ENCODE measurements around the gene FNBP1L. TPM values are rescaled to one million over a fixed set of nuclear protein-coding genes. Genes with fewer than 3 reads are reported as not detected.

Gene FNBP1L
- total RNA-seq, 1 donor from 2014 or later, result 251 TPM

DNA sequence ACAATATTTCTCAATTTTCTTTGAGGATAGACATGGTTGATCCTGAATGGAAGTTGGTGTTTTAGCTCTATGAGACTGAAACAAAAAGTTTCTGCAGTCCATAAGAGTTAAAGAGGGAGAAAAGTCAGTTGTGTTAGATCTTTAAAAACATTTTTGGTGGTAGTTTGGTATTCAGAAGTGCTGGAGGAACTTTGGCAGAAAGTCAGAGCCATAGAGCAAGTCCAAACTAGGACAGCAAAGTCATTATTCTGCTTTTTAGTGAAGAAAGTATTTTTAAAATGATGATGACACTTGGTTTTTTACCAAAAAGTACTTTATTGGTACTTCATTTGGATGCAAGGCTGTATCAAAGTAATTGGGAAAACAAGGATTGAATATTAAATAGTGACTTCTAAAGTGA is 41.8 kb downstream of the FNBP1L start:
- no peak for TF ChIP-seq CTCF (IDR thresholded peaks at IDR 0.05; ENCODE audit: partially characterized antibody, unreplicated experiment)
- Mint-ChIP-seq H3K27me3 (ENCODE audit: unreplicated experiment) (no peaks in the 10 kb centered on the region), H3K4me3 (ENCODE audit: unreplicated experiment) (no peak overlapping the region), H3K27ac (ENCODE audit: unreplicated experiment) (no peak overlapping the region), H3K4me1 (ENCODE audit: low read depth, unreplicated experiment) (peaks cover 12% of the 10 kb centered on the region), H3K36me3 (ENCODE audit: unreplicated experiment) (no peaks in the 10 kb centered on the region), H3K9me3 (ENCODE audit: unreplicated experiment) (peaks cover 7% of the 10 kb centered on the region)
- no peak for DNase-seq

DNA sequence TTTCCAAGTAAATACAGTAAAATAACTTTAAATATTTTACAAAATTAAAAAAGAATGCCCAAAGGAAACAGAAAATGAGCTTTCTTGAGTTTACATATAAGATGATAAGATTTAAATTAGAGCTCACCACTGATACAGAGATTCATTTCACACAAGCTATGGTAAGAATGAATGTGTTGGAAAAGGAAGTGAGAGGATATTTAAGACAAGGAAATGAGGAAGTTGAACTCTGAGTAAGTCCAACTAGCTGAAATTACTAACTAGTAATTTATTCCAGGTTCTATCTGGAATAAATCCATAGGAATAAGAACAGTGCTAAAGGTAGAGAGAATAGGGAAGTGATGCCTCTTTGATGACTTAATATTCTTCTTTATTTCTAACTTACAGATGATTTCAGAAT is 42.4 kb downstream of the FNBP1L start:
- TF ChIP-seq CTCF (IDR thresholded peaks at IDR 0.05; ENCODE audit: partially characterized antibody, unreplicated experiment), result no peak
- H3K9me3 Mint-ChIP-seq (ENCODE audit: unreplicated experiment), result peaks cover 8% of the 10 kb centered on the region
- no peaks in the 10 kb centered on the region for H3K36me3 Mint-ChIP-seq (ENCODE audit: unreplicated experiment)
- H3K4me1 Mint-ChIP-seq (ENCODE audit: low read depth, unreplicated experiment), result peaks cover 12% of the 10 kb centered on the region
- H3K4me3 Mint-ChIP-seq (ENCODE audit: unreplicated experiment), result no peak overlapping the region
- H3K27ac Mint-ChIP-seq (ENCODE audit: unreplicated experiment), result no peak overlapping the region
- no peak for DNase-seq
- no peaks in the 10 kb centered on the region for H3K27me3 Mint-ChIP-seq (ENCODE audit: unreplicated experiment)

DNA sequence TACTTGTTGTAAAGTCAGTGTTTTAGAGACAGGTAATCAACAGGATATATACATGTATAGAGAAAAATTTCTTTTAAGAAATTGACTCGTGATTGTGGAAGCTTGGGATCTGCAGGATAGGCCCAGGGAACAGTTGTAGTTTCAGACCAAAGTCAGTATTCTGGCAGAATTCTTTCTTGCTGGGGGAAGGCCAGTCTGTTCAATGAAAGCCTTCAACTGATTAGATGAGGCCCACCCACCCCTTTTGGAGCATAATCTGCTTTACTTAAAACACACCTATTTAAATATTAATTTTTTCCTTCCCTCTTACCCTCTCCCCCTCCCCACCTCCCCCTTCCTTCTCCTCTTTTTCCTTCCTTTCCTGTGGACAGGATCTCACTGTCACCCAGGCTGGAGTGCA is 48.0 kb downstream of the FNBP1L start:
- H3K36me3 Mint-ChIP-seq (ENCODE audit: unreplicated experiment), result no peaks in the 10 kb centered on the region
- DNase-seq, result no peak
- peaks cover 11% of the 10 kb centered on the region for H3K9me3 Mint-ChIP-seq (ENCODE audit: unreplicated experiment)
- peaks cover 2% of the 10 kb centered on the region for H3K27me3 Mint-ChIP-seq (ENCODE audit: unreplicated experiment)
- H3K27ac Mint-ChIP-seq (ENCODE audit: unreplicated experiment), result no peak overlapping the region
- no peak for TF ChIP-seq CTCF (IDR thresholded peaks at IDR 0.05; ENCODE audit: partially characterized antibody, unreplicated experiment)
- peaks cover 14% of the 10 kb centered on the region for H3K4me1 Mint-ChIP-seq (ENCODE audit: low read depth, unreplicated experiment)
- H3K4me3 Mint-ChIP-seq (ENCODE audit: unreplicated experiment), result no peak overlapping the region

GRCh38 chr1:93496520-93496919 is 48.6 kb downstream of the FNBP1L start:
- no peak for TF ChIP-seq CTCF (IDR thresholded peaks at IDR 0.05; ENCODE audit: partially characterized antibody, unreplicated experiment)
- Mint-ChIP-seq H3K4me1 (ENCODE audit: low read depth, unreplicated experiment) (peaks cover 14% of the 10 kb centered on the region), H3K36me3 (ENCODE audit: unreplicated experiment) (no peaks in the 10 kb centered on the region), H3K27ac (ENCODE audit: unreplicated experiment) (no peak overlapping the region), H3K4me3 (ENCODE audit: unreplicated experiment) (no peak overlapping the region), H3K27me3 (ENCODE audit: unreplicated experiment) (peaks cover 2% of the 10 kb centered on the region), H3K9me3 (ENCODE audit: unreplicated experiment) (peaks cover 8% of the 10 kb centered on the region)
- DNase-seq, result no peak

DNA sequence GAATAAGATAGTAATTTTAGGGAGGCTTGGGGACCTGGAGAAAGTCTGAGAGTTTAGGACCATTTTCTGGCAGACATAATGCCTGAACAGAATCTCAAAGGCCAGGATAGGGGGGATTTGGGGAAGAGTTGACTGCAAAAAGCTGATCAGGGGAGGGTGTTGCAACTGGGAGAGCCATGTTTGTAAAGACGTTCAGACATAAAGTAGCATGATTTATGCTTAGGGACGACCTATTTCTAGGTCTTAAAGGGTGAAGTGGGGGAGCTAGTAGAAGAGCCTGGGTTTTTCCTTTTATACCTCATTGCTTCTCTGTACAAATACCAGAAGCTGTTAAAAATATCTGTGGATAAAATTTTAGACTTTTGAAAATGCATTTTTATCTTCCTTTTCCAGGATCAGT is 51.2 kb downstream of the FNBP1L start:
- Mint-ChIP-seq H3K4me1 (ENCODE audit: low read depth, unreplicated experiment) (peaks cover 18% of the 10 kb centered on the region), H3K36me3 (ENCODE audit: unreplicated experiment) (no peaks in the 10 kb centered on the region), H3K9me3 (ENCODE audit: unreplicated experiment) (peaks cover 8% of the 10 kb centered on the region), H3K4me3 (ENCODE audit: unreplicated experiment) (no peak overlapping the region), H3K27ac (ENCODE audit: unreplicated experiment) (peak overlapping the region; percentile 21), H3K27me3 (ENCODE audit: unreplicated experiment) (peaks cover 2% of the 10 kb centered on the region)
- DNase-seq, result no peak
- TF ChIP-seq CTCF (IDR thresholded peaks at IDR 0.05; ENCODE audit: partially characterized antibody, unreplicated experiment), result no peak

All from glutamatergic neuron (in vitro differentiated cells).